Activated T-helper 1 cell treated with anti-CD3 and anti-CD28 coated beads, Interleukin-12 subunit alpha, Interleukin-12 subunit beta, Interleukin-2, Interleukin-4 antibody, amounts not matched to agents 30 ng/mL and 10 ng/mL and 1 ng/mL, durations not matched to agents 14 hours and 24 hours and 36 hours (primary cell): ENCODE measurements around the gene SNRPD1. TPM values are rescaled to one million over a fixed set of nuclear protein-coding genes. Genes with fewer than 3 reads are reported as not detected.
"Not testable (repeated sequence)": the region's sequence is repeated elsewhere in the genome, so short reads cannot be mapped to it uniquely, and the experiment has no call there.

Experiments
- DNase-seq: peaks from one replicate; pipeline ENCODE4 v3.0.0; 2021; ENCODE audit warnings: low spot score
- H3K27ac Mint-ChIP-seq: one replicate; pipeline ENCODE4 v1.8.0; 2021; ENCODE audit warnings: mild to moderate bottlenecking, mixed read lengths
- H3K27me3 Mint-ChIP-seq: one replicate; pipeline ENCODE4 v1.8.0; 2022; ENCODE audit warnings: mild to moderate bottlenecking, moderate library complexity, mixed read lengths; ENCODE audit not compliant: insufficient read depth
- H3K36me3 Mint-ChIP-seq: one replicate; pipeline ENCODE4 v1.8.0; 2021; ENCODE audit warnings: low read depth, mixed read lengths
- H3K4me1 Mint-ChIP-seq: one replicate; pipeline ENCODE4 v1.8.0; 2021; ENCODE audit warnings: low read depth, mixed read lengths
- H3K4me3 Mint-ChIP-seq: one replicate; pipeline ENCODE4 v1.8.0; 2021; ENCODE audit warnings: mild to moderate bottlenecking, moderate library complexity, mixed read lengths
- H3K9me3 Mint-ChIP-seq: one replicate; pipeline ENCODE4 v1.8.0; 2021; ENCODE audit warnings: mixed read lengths
- intact Hi-C: fragments of 100-400 bp; cut with micrococcal nuclease; formaldehyde crosslinking; loops from one replicate; pipeline ENCODE4 v1.15.1; 2024
- total RNA-seq: library from RNA; stranded (reverse); gene quantifications from 2 replicates; pipeline ENCODE4 v1.2.3, GENCODE V29; 2022

The SNRPD1 gene
- 170 and 173 TPM in 2 replicates for total RNA-seq

DNA sequence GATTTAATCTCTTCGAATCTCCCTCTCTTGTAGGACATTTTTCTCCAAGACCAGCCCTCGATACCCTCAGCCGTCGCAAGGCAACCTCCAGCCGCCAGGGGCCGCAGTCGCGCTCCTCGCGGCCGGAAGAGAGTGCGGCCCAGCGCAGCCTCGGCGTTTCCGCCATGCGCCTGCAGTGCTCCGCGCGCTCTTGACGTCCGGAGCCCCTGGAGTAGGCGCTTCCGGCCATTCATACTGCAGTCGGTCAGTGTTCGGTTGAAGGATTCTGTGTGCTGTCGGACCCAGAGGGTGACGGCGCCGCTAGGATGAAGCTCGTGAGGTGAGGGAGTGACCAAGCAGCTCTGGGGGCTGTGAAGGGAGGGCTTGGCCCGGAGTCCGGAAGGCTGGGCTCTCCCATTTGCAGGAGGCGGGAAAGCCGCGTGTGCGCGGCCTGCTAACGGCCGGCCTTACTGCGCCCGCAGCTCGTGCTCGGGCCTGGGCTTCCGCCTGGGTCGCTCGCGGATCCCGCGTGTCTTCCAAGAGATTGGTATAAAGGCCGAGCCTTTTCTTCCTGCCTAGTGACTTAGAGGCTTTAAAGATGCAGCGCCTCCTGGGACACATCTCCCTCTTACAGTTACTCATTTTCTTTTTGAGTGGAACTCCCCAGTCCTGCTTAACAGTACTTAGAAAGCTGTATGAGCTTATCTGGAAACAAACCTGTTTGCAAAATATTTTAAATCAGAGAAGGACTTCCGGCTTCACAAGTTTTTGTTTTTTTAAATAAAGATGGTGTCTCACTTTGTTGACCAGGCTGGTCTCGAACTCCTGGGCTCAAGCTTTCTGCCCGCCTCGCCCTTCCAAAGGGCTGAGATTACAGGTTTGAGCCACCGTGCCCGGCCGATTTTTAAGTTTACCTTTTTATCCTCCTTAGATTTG is at the start of gene SNRPD1:
TSS of gene SNRPD1 (plus strand) at position 190 of the 915 bp plus-strand sequence. CDS start at position 306, 116 bp downstream.
- peaks cover 18% of the 10 kb centered on the region for H3K4me1 Mint-ChIP-seq
- no peaks in the 10 kb centered on the region for H3K27me3 Mint-ChIP-seq
- peak within 1 kb of the TSS; percentile 96 for H3K4me3 Mint-ChIP-seq
- H3K27ac Mint-ChIP-seq = peak within 1 kb of the TSS; percentile 98
- no peaks in the 10 kb centered on the region for H3K9me3 Mint-ChIP-seq
- intact Hi-C loops = loop anchor here (1.0 to 2.0 kb wide), 4 partner anchors 12 to 502 kb away; partner anchors contain the start of genes ABHD3, ESCO1, MIB1 and ROCK1
- DNase-seq = peak; percentile 89
- H3K36me3 Mint-ChIP-seq = peaks cover 20% of the 10 kb centered on the region

DNA sequence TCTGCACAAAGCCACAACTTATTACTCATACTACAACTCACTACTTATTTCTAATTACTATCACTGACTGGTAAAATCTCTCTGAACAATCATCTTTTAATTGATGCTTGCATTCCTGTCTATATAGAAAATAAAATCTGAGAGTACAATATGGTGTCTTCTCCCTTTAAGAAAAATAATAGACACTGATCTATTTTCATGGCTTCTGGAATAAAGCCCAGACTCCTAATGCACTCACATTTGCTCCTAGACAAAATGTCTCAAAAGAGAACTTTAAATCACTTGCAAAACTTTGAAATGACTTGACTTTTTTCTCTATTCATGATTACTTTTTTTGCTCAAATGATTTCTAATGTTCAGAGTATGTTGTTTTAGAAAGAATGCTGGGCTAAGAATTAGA is 40.3 kb upstream of the SNRPD1 start:
- H3K27me3 Mint-ChIP-seq = no peaks in the 10 kb centered on the region
- no peaks in the 10 kb centered on the region for H3K4me1 Mint-ChIP-seq
- H3K27ac Mint-ChIP-seq = no peak overlapping the region
- DNase-seq = no peak
- intact Hi-C loops = no loop called here
- no peaks in the 10 kb centered on the region for H3K9me3 Mint-ChIP-seq
- H3K4me3 Mint-ChIP-seq = no peak overlapping the region
- peaks cover 38% of the 10 kb centered on the region for H3K36me3 Mint-ChIP-seq

DNA sequence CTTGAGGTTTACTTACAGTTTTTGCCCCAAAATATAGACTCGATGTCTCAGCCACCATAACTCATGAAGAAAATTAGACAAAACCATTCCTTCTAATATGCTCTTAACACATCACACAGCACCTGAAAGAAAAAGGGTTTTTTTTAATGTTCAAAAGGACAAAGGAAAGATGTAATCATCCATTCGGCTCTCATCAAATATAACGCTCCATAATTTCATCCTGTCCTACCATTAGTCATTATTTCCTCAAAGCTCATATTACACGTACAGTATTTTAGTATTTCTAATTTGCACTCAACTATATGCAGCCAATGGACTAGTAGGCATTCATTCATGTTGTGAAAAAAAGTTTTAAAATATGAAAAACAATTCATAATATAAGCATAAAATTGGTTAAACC is 36.5 kb upstream of the SNRPD1 start:
- intact Hi-C loops = no loop called here
- Mint-ChIP-seq H3K36me3 (peaks cover 41% of the 10 kb centered on the region), H3K4me1 (no peaks in the 10 kb centered on the region)

DNA sequence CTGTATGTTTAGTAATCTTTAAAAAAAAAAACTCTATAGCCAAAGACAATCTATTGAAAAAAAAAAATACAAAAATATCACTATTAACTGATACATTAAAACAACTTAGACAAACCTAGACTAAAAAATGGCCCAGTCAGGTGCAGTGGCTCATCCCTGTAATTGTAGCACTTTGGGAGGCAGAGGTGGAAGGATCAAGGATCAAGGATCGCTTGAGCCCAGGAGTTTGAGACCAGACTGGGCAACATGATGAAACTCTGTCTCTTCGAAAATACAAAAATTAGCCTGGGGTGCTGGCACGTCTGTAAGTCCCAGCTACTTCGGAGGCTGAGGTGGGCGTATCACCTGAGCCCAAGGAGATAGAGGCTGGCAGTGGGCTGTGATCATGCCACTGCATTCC is 27.7 kb upstream of the SNRPD1 start:
- Mint-ChIP-seq H3K9me3 (no peaks in the 10 kb centered on the region), H3K36me3 (peaks cover 14% of the 10 kb centered on the region), H3K4me3 (no peak overlapping the region), H3K27me3 (no peaks in the 10 kb centered on the region), H3K27ac (no peak overlapping the region), H3K4me1 (peaks cover 4% of the 10 kb centered on the region)
- intact Hi-C loops = no loop called here
- DNase-seq = no peak

More for the DNA sequence above, 36.5 kb upstream of the SNRPD1 start:
- no peak overlapping the region for H3K4me3 Mint-ChIP-seq
- DNase-seq = no peak
- H3K9me3 Mint-ChIP-seq = no peaks in the 10 kb centered on the region
- no peak overlapping the region for H3K27ac Mint-ChIP-seq
- H3K27me3 Mint-ChIP-seq = no peaks in the 10 kb centered on the region

DNA sequence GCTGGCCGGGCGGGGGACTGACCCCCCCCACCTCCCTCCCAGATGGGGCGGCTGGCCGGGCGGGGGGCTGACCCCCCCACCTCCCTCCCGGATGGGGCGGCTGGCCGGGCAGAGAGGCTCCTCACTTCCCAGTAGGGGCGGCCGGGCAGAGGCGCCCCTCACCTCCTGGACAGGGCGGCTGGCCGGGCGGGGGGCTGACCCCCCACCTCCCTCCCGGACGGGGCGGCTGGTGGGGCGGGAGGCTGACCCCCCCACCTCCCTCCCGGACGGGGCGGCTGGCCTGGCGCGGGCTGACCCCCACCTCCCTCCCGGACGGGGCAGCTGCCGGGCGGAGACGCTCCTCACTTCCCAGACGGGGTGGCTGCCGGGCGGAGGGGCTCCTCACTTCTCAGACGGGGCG is 19.8 kb upstream of the SNRPD1 start:
- H3K4me3 Mint-ChIP-seq, DNase-seq, intact Hi-C loops, H3K27ac Mint-ChIP-seq, H3K27me3 Mint-ChIP-seq, H3K9me3 Mint-ChIP-seq: not testable (repeated sequence)
- Mint-ChIP-seq H3K36me3 (peaks cover 16% of the 10 kb centered on the region), H3K4me1 (peaks cover 11% of the 10 kb centered on the region)

DNA sequence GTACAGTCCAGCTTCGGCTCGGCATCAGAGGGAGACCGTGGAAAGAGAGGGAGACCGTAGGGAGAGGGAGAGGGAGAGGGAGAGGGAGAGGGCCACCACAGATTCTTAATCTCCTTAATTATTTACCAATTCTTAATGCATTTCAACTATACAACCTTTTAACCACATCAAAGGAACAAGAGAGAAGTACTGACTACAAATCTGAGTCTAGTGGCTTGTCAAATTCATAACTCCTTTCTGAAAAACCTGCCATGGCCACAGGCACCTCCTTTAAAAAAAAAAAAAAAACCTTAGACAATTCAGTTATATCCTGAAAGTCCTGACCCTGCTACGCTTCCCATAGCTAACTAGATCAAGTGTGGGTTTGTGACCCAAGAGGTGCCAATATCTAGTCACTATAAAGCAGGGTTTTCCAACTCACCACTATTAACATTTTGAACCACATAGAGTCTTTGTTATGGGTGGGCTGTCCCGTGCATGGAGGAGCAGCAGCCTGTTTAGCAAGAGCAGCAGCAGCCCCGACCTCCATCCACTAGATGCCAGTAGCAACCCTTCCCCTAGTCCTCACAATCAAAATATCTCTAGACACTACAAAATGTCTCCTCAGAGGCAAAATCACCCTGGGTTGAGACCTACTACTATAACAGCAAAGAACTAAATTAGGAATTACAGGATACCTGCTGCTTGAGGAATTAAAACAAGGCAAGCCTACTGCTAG is 18.4 kb upstream of the SNRPD1 start:
- Mint-ChIP-seq H3K27ac (peak overlapping the region; percentile 13), H3K36me3 (peaks cover 16% of the 10 kb centered on the region), H3K4me3 (no peak overlapping the region), H3K9me3 (no peaks in the 10 kb centered on the region), H3K27me3 (no peaks in the 10 kb centered on the region), H3K4me1 (peaks cover 17% of the 10 kb centered on the region)
- DNase-seq = no peak
- intact Hi-C loops = no loop called here

DNA sequence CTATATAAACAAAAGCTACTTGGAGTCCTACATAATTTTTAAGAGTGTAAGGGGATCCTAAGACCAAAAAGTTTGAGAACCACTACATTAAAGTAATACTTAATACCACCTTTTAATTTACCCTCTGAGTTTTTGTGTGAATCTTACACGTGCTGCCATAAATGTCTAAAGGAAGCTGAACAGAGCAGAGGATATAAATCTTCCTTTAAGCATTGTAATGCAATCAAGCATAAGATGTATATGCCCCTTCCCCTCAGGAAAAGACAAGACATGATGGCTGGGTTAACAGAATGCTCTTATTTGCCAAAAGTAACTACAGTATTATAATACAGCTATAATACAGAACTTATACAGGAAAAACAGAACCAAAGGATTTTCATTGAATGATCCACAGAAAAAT is 14.5 kb upstream of the SNRPD1 start:
- H3K27ac Mint-ChIP-seq = no peak overlapping the region
- peak overlapping the region; percentile 2 for H3K4me3 Mint-ChIP-seq
- no peaks in the 10 kb centered on the region for H3K9me3 Mint-ChIP-seq
- H3K27me3 Mint-ChIP-seq = no peaks in the 10 kb centered on the region
- H3K36me3 Mint-ChIP-seq = peaks cover 9% of the 10 kb centered on the region
- H3K4me1 Mint-ChIP-seq = peaks cover 23% of the 10 kb centered on the region
- intact Hi-C loops = no loop called here
- no peak for DNase-seq

DNA sequence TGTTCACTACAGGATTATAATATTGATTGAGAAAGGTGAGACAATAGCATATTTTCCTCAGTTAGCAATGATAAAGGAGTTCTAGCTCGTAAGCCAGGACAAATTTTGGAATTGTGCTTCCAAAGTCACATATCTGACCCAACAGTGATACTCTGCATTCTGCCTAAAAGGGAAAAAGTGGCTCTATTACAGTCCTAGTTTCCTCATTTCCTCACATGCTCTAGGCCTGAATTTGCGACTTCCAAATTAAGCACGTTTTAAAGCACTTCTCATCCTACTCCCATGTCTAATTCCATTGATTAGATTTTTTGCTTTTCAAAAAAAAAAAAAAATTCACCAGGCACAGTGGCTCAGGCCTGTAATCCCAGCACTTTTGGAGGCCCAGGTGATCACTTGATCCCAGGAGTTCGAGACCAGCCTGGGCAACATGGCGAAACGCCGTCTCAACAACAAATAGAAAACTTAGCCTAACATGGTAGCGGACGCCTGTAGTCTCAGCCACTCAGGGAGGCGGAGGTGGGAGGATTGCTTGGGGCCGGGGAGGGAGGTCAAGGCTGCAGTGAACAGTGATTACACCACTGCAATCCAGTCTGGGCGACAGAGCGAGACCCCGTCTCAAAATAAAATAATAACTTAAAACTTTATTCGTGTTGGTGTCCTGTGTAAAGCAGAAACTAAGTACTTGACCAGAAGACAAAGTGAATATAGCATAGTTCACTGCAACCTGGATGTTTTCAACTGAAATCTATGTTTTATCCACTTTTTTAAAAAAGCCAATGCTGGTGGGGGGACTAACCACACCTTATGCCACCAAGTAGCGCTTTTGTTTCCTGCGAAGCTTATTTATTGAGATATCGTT is 13.2 kb upstream of the SNRPD1 start:
- intact Hi-C loops = no loop called here
- Mint-ChIP-seq H3K27me3 (no peaks in the 10 kb centered on the region), H3K4me3 (peak overlapping the region; percentile 94), H3K9me3 (no peaks in the 10 kb centered on the region), H3K36me3 (peaks cover 4% of the 10 kb centered on the region), H3K4me1 (peaks cover 17% of the 10 kb centered on the region), H3K27ac (peak overlapping the region; percentile 99)
- DNase-seq = no peak

DNA sequence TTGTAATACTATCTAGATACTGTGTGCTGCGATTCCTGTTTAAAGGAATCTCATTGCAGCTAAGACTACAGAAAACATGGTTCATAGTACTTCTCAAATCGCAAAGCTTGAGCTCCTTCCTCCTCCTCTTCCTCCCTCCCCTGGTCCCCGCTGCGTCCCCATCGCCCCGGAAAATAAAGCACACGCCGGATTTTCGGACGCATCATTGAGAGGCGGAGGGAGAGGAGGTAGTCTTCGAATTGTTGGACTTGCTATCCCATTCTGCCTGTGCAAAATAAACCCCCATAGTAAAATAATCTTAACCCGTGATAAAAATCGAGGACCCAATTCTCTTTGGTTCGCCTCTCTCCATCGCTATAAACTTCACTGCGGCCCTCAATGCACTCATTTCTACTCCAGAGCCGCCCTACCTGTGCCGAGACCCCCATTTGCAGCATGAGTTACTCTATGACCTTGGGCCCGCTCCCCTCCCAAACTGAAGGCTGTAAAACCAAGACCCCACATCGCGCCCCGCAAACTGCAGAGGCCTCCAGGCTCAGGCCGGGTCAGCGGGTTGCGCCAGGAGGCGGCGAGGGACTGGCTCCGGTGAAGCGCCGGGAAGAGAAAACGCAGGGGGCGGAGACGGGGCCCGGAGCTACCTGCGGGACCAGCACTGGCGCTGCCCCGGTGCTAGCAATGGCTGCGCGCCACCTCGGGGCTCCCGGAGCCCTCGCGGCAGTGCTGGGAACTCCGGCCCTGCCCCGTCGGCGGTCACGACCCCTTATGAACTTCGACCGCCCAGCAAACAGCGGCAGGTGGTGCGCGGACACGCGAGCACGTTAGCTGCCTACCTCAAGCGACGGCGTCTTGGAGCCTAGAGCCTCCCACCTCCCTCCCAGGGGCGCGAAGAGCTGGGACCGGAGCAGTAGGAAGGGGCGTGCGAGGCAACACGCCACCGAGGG is 12.3 kb upstream of the SNRPD1 start:
- Mint-ChIP-seq H3K36me3 (no peaks in the 10 kb centered on the region), H3K4me3 (peak overlapping the region; percentile 94), H3K27me3 (no peaks in the 10 kb centered on the region), H3K9me3 (no peaks in the 10 kb centered on the region), H3K27ac (peak overlapping the region; percentile 99), H3K4me1 (peaks cover 17% of the 10 kb centered on the region)
- peak; percentile 10 for DNase-seq
- intact Hi-C loops = loop anchor here (1.0 to 10.0 kb wide), 8 partner anchors 12 to 1332 kb away; partner anchors contain the start of genes ABHD3, MIB1, RBBP8 and ROCK1

DNA sequence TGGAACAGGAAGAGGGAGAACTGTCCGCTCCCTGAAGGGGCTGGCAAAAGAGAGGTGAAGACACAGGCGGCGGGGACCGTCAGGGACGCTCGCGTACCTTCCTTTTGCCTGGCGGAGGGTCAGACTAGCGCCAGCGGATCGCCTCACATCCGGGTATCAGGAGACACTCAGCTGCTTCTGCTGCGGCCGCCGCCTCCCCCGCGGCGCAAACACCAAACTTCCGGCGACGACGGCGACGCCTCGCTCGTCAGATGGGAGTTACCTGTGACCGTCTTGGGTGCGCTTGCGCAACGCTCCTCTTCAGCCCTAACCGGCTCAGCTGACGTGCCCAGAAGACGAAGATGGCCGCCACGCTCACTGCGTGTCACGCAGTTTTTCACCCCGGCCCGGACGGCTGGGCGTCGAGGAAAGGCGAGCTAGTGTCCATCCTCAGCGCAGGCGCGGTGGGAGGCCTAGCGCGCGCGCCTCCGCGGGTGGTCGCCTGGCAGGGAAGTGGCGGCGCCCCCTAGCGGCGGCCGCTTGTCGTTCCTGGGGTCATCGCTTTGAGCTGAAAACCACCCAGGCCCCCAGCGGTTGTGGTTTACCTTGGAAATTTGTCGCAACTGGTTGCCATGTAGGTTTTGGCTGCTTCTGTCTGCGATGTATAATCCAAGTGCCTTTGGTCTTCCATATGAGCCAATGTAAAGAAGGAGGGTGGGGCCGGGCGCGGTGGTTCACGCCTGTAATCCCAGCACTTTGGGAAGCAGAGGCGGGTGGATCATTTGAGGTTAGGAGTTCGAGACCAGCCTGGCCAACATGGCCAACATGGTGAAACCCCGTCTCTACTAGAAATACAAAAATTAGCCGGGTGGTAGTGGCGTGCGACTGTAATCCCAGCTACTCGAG is 11.3 kb upstream of the SNRPD1 start, which contains the start of gene ESCO1:
TSS of gene ESCO1 (minus strand) at position 179 of the 885 bp plus-strand sequence. CDS start 25,861 bp downstream, outside the sequence.
- Mint-ChIP-seq H3K4me3 (peak within 1 kb of the TSS; percentile 94), H3K27ac (peak within 1 kb of the TSS; percentile 99), H3K9me3 (no peaks in the 10 kb centered on the region), H3K36me3 (no peaks in the 10 kb centered on the region), H3K4me1 (peaks cover 20% of the 10 kb centered on the region), H3K27me3 (no peaks in the 10 kb centered on the region)
- intact Hi-C loops = loop anchor here (1.0 to 10.0 kb wide), 8 partner anchors 12 to 1332 kb away; partner anchors contain the start of genes ABHD3, MIB1, RBBP8 and ROCK1
- peak; percentile 94 for DNase-seq

DNA sequence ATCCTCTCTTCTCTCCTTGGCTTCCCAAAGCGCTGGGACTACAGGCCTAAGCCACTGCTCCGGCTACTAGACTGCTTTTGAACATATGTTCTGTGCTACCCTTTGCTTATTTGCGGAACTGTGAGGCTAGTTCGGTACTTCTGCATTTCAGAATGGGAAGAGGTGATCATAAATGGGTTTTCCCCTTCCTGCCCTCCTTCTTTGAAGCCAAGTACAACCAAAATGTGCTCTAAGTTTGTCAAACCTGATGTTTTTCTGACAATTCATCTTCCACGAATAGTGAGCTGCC is 9.9 kb upstream of the SNRPD1 start:
- peaks cover 20% of the 10 kb centered on the region for H3K4me1 Mint-ChIP-seq
- no peak for DNase-seq
- H3K36me3 Mint-ChIP-seq = no peaks in the 10 kb centered on the region
- intact Hi-C loops = loop anchor here (5.0 to 10.0 kb wide), 2 partner anchors 253 to 1330 kb away; partner anchors contain the start of gene RBBP8
- H3K27me3 Mint-ChIP-seq = no peaks in the 10 kb centered on the region
- no peaks in the 10 kb centered on the region for H3K9me3 Mint-ChIP-seq
- peak overlapping the region; percentile 37 for H3K4me3 Mint-ChIP-seq
- H3K27ac Mint-ChIP-seq = peak overlapping the region; percentile 48
